Left lung (tissue), 10 donors: ENCODE results near the gene SLC4A9. TPM values are rescaled to one million over a fixed set of nuclear protein-coding genes. Genes with fewer than 3 reads are reported as not detected.

Source experiments
- ATAC-seq: fragments of 200-7000 bp; cut with Tn5 transposase; one replicate; pipeline ENCODE4 v1.9.1; 2020; ENCODE audit warnings: moderate library complexity
- DNase-seq, 4 donors: peaks; one replicate each; pipeline ENCODE4 v3.0.0-alpha.2; 2013 to 2020
- H3K27ac ChIP-seq, 2 donors: fragments of 200-600 bp; sonication (generic) in 1 of 2; one replicate each; pipeline versions ENCODE4 v1.5.0 to v1.8.0; 2020 to 2021
- H3K27me3 ChIP-seq, 2 donors: fragments of 200-600 bp; sonication (generic) in 1 of 2; one replicate each; pipeline versions ENCODE4 v1.5.0 to v1.8.0; 2020 to 2021
- H3K36me3 ChIP-seq, 2 donors: fragments of 200-600 bp; sonication (generic) in 1 of 2; one replicate each; pipeline versions ENCODE4 v1.5.0 to v1.8.0; 2020 to 2021
- H3K4me1 ChIP-seq, 2 donors: fragments of 200-600 bp; one replicate each; pipeline ENCODE4 v1.8.0; 2021
- H3K4me3 ChIP-seq, 2 donors: fragments of 200-600 bp; sonication (generic) in 1 of 2; one replicate each; pipeline versions ENCODE4 v1.5.0 to v1.8.0; 2020 to 2021; ENCODE audit warnings: mild to moderate bottlenecking in 1 of 2
- H3K9me3 ChIP-seq, 2 donors: fragments of 200-600 bp; sonication (generic) in 1 of 2; one replicate each; pipeline versions ENCODE4 v1.5.0 to v1.8.0; 2020 to 2021
- CTCF ChIP-seq, 2 donors: fragments of 200-600 bp; sonication (generic) in 1 of 2; IDR thresholded peaks; one replicate each; pipeline versions ENCODE4 v1.5.0 to v1.8.0; 2021; ENCODE audit warnings: antibody characterized with exemption in 2 of 2
- intact Hi-C, 2 donors: fragments of 100-400 bp; cut with DNase I; formaldehyde crosslinking; loops; one replicate each; pipeline versions ENCODE4 v1.11.2 to v1.14.2; 2022
- polyA plus RNA-seq, 6 donors: library from polyadenylated mRNA; unstranded; fragments of 120-200 nt; gene quantifications; one replicate each; pipeline ENCODE4 v1.2.1, GENCODE V29; 2013; ENCODE audit not compliant: insufficient read length in 6 of 6
- total RNA-seq, 2 donors: library from RNA; stranded (reverse); fragmentation: NEBNext Ultra II Directional; extraction: Animal tissue kit (Norgen Biotek cat#: 25700); gene quantifications; one replicate each; pipeline ENCODE4 v1.2.1, GENCODE V29; 2021
- donor health status: DM: no; HTN: yes; CAD: no.
- donor health status: DM: no; HTN: no; CAD: no.

SLC4A9 gene
- total and polyA plus RNA-seq, 8 donors: 0.09 to 0.44 (median 0.11) TPM; not detected in 4

GRCh38 chr5:140424135-140424534 lies 64.1 kb downstream of the SLC4A9 start:
- Histone ChIP-seq H3K4me1 (peaks cover 0 to 17% of the 10 kb centered on the region in 2 donors), H3K27me3 (no peaks in the 10 kb centered on the region), H3K4me3 (no peak overlapping the region), H3K27ac (no peak overlapping the region), H3K9me3 (no peaks in the 10 kb centered on the region), H3K36me3 (no peaks in the 10 kb centered on the region)
- no peak for TF ChIP-seq CTCF (IDR thresholded peaks at IDR 0.05)
- no peak for DNase-seq
- intact Hi-C loops: no loop called here
- ATAC-seq: no peak

Other genes starting within 250 kb of the SLC4A9 start
- 10 to 100 TPM; 25.0 TPM for gene PURA, start 246.1 kb upstream of the SLC4A9 start, total RNA-seq
- 10 to 100 TPM in 3 of 6 donors, 1 to 10 TPM in 3; 8.3 to 11.9 (median 9.9) TPM for gene PURA, start 246.1 kb upstream of the SLC4A9 start, polyA plus RNA-seq
- gene IGIP, start 234.3 kb upstream of the SLC4A9 start, total RNA-seq: 10 to 100 TPM; 11.6 to 13.7 TPM
- 1 to 10 TPM; 4.2 to 6.6 (median 5.8) TPM for gene IGIP, start 234.3 kb upstream of the SLC4A9 start, polyA plus RNA-seq
- 10 to 100 TPM; 85.2 to 90.4 TPM for gene CYSTM1, start 185.0 kb upstream of the SLC4A9 start, total RNA-seq
- 10 to 100 TPM; 28.4 to 36.6 (median 32.9) TPM for gene CYSTM1, start 185.0 kb upstream of the SLC4A9 start, polyA plus RNA-seq
- 10 to 100 TPM; 45.7 to 55.5 TPM for gene PFDN1, start 57.1 kb upstream of the SLC4A9 start, total RNA-seq
- gene PFDN1, start 57.1 kb upstream of the SLC4A9 start, polyA plus RNA-seq: 10 to 100 TPM; 85.3 to 98.9 (median 91.6) TPM
- gene HBEGF, start 13.6 kb upstream of the SLC4A9 start, total RNA-seq: 10 to 100 TPM; 18.1 to 33.8 TPM
- gene HBEGF, start 13.6 kb upstream of the SLC4A9 start, polyA plus RNA-seq: 10 to 100 TPM in 2 of 6 donors, 1 to 10 TPM in 4; 5.4 to 12.7 (median 7.6) TPM
- 100 to 1,000 TPM; 104 to 136 TPM for gene ANKHD1, start 41.6 kb downstream of the SLC4A9 start, total RNA-seq
- 100 to 1,000 TPM; 117 to 148 (median 136) TPM for gene ANKHD1, start 41.6 kb downstream of the SLC4A9 start, polyA plus RNA-seq
- 10 to 100 TPM; 10.6 to 16.8 TPM for gene EIF4EBP3, start 187.5 kb downstream of the SLC4A9 start, total RNA-seq
- 10 to 100 TPM; 10.2 to 13.2 (median 12.4) TPM for gene EIF4EBP3, start 187.5 kb downstream of the SLC4A9 start, polyA plus RNA-seq
- gene SRA1, start 197.3 kb downstream of the SLC4A9 start, total RNA-seq: 10 to 100 TPM; 25.1 to 33.0 TPM
- gene SRA1, start 197.3 kb downstream of the SLC4A9 start, polyA plus RNA-seq: 10 to 100 TPM; 20.2 to 36.2 (median 23.1) TPM
- gene APBB3, start 204.4 kb downstream of the SLC4A9 start, total RNA-seq: 10 to 100 TPM; 19.6 to 23.2 TPM
- 10 to 100 TPM; 39.6 to 60.1 (median 50.6) TPM for gene APBB3, start 204.4 kb downstream of the SLC4A9 start, polyA plus RNA-seq
- 10 to 100 TPM; 78.6 to 82.8 TPM for gene SLC35A4, start 204.6 kb downstream of the SLC4A9 start, total RNA-seq
- 10 to 100 TPM; 63.8 to 79.8 (median 73.9) TPM for gene SLC35A4, start 204.6 kb downstream of the SLC4A9 start, polyA plus RNA-seq